BLaER1 (cell line): ENCODE results near the gene EIF4B.

Experiments
- H3K27ac ChIP-seq: shearing (Covaris generic); formaldehyde crosslinking; 2 replicates; pipeline ENCODE4 v1.8.1; 2022
- H3K27me3 ChIP-seq: shearing (Covaris generic); formaldehyde crosslinking; 2 replicates; pipeline ENCODE4 v1.8.1; 2022
- H3K36me3 ChIP-seq: shearing (Covaris generic); formaldehyde crosslinking; 2 replicates; pipeline ENCODE4 v1.8.1; 2022
- H3K4me1 ChIP-seq: shearing (Covaris generic); formaldehyde crosslinking; 2 replicates; pipeline ENCODE4 v1.8.1; 2022
- H3K4me2 ChIP-seq: shearing (Covaris generic); formaldehyde crosslinking; 2 replicates; pipeline ENCODE4 v1.8.1; 2022
- H3K4me3 ChIP-seq: shearing (Covaris generic); formaldehyde crosslinking; 2 replicates; pipeline ENCODE4 v1.8.1; 2022
- H3K9ac ChIP-seq: shearing (Covaris generic); formaldehyde crosslinking; 2 replicates; pipeline ENCODE4 v1.8.1; 2022
- H3K9me3 ChIP-seq: shearing (Covaris generic); formaldehyde crosslinking; 2 replicates; pipeline ENCODE4 v1.8.1; 2022
- H4K20me1 ChIP-seq: shearing (Covaris generic); formaldehyde crosslinking; 2 replicates; pipeline ENCODE4 v1.8.1; 2022
- Cebpa-rat ChIP-seq: shearing (Covaris generic); IDR thresholded peaks from 2 replicates; pipeline ENCODE4 v1.8.1; 2022

The EIF4B gene

DNA sequence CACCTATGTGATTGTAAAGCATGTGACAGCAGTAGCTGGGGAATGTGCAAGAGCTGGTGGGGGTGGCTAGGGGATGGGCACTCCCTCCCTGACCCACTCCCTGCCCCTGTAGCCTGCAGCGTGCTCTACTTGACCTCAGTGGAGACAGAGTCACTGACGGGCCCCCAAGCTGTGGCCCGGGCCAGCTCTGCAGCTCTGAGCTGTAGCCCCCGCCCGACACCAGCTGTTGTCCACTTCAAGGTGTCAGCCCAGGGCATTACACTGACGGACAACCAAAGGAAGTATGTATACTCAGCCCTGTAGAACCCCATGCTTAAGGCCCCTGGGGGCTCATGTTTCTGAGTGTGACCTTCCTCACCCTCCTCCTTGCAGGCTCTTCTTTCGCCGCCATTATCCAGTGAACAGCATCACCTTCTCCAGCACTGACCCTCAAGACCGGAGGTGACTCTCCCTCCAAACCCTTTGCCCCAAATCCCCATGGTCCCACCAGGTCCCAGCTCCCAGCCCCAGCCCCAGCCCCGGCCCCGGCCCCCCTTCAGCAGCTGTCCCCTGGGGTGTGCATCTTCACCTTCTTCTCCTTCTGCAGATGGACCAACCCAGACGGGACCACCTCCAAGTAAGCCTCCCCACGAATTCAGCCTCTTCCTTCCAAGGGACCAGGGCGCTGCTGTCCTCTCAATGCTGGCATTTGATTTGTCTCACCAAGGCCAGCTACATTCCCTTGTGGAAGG, 56.9 kb downstream of the EIF4B start:
- Histone ChIP-seq H3K36me3 (peaks cover 24% of the 10 kb centered on the region), H3K9ac (no peak overlapping the region), H3K9me3 (no peaks in the 10 kb centered on the region), H3K27me3 (no peaks in the 10 kb centered on the region), H4K20me1 (no peaks in the 10 kb centered on the region), H3K27ac (no peak overlapping the region), H3K4me1 (peaks cover 26% of the 10 kb centered on the region), H3K4me3 (no peak overlapping the region), H3K4me2 (peak overlapping the region; percentile 39; the same call in 1 of the 2 replicates)
- no peak for TF ChIP-seq Cebpa-rat

DNA sequence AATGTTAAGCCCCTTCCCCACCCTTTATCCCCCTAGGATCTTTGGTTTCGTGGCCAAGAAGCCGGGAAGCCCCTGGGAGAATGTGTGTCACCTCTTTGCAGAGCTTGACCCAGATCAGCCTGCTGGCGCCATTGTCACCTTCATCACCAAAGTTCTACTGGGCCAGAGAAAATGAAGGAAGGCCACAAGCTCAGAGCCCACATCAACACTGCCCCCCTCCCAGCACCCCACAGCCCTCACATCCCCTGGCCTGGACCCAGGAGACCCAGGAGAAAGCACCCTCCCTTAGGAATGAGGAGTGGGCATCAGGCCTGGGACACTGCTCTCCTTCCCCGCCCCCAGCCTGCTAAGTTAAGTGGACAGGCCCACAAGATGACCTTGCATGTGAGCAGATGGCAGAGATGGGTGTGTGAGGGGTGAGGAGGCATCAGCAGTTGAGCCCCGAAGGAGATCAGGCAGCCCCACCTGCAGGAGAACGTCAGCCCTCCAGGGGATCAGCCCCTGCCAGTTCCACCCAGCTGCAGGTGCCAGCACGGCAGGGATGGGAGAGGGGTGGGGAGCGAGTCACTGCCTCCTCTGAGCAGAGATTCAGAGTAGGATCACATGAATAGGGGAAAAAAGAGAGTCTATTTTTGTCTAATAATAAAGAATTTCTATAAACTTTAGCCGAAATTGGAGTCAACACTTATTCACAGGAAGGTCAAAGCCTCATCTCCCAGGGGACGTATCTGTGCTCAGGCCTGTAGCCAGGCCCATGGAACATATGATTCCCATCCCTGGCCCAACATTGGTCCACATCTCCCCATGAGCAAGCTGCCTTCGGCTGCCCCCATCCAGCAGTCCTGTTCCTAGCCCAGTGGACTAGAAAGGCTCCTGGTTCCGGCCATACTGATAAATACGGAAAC, 57.7 kb downstream of the EIF4B start:
- Histone ChIP-seq H3K9me3 (no peaks in the 10 kb centered on the region), H4K20me1 (no peaks in the 10 kb centered on the region), H3K36me3 (peaks cover 25% of the 10 kb centered on the region), H3K27ac (0 out of 2 replicates have a peak overlapping the region, but pooled peaks have one; percentile 22), H3K27me3 (no peaks in the 10 kb centered on the region), H3K4me2 (peak overlapping the region; percentile 39), H3K9ac (no peak overlapping the region), H3K4me1 (peaks cover 26% of the 10 kb centered on the region), H3K4me3 (no peak overlapping the region)
- TF ChIP-seq Cebpa-rat = no peak

GRCh38 chr12:53064613-53065436, 58.6 kb downstream of the EIF4B start:
- Histone ChIP-seq H3K9ac (no peak overlapping the region), H3K4me3 (no peak overlapping the region), H3K27ac (0 out of 2 replicates have a peak overlapping the region, but pooled peaks have one; percentile 22), H4K20me1 (no peaks in the 10 kb centered on the region), H3K9me3 (no peaks in the 10 kb centered on the region), H3K36me3 (peaks cover 31% of the 10 kb centered on the region), H3K4me1 (peaks cover 26% of the 10 kb centered on the region), H3K27me3 (no peaks in the 10 kb centered on the region), H3K4me2 (peak overlapping the region; percentile 39)
- no peak for TF ChIP-seq Cebpa-rat

GRCh38 chr12:53065470-53065869, 59.2 kb downstream of the EIF4B start:
- Histone ChIP-seq H3K27me3 (no peaks in the 10 kb centered on the region), H3K9ac (no peak overlapping the region), H3K4me2 (peak overlapping the region; percentile 67; the same call in 1 of the 2 replicates), H3K27ac (no peak overlapping the region), H3K4me1 (peaks cover 26% of the 10 kb centered on the region), H4K20me1 (no peaks in the 10 kb centered on the region), H3K4me3 (no peak overlapping the region), H3K36me3 (peaks cover 38% of the 10 kb centered on the region), H3K9me3 (no peaks in the 10 kb centered on the region)
- TF ChIP-seq Cebpa-rat = no peak

DNA sequence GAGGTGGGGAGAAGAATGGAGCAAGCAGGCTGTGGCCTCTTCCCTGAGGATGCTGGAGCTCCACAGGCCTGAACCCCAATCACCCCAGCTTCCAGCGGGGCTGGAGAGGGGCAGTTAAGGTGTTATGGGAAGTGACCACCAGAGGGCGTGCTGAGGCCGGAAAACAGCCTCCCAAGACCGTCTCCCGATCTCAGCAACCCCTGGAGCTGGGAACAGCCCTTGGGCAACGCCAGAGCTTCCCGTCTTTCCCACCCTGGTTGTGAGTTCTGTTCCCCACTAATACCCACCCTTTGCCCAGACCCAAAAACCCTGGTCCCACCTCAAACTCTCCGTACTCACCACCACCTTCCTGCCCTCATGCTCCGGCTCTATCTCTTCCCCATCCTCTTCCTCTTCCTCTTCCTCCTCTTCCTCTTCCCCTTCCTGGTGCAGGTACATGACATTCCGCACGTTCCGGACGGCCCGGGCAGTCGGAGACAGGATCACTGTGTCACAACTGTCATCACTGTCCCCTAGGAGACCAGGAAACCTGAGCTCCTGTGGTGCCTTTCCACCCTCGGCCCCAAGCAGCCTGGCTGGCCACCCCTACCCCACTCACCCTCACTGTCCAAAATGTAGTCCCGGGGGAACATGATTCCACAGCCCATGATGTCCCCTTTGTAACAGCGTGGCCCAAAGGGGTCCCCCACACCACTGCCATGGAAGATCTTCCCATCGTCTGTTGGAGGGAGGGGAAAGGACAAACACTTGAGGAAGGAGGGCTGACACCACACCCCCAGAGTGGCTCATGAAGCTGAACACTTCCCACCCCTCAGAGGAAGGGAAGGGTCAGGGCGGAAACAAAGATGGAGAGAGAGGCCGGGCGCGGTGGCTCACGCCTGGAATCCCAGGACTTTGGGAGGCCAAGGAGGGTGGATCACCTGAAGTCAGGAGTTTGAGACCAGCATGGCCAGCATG, 60.0 kb downstream of the EIF4B start:
- TF ChIP-seq Cebpa-rat = no peak
- Histone ChIP-seq H3K9ac (0 out of 2 replicates have a peak overlapping the region, but pooled peaks have one; percentile 32), H3K36me3 (peaks cover 46% of the 10 kb centered on the region), H3K9me3 (no peaks in the 10 kb centered on the region), H3K27ac (no peak overlapping the region), H3K4me2 (peak overlapping the region; percentile 67), H3K4me3 (peak overlapping the region; percentile 31; the same call in 1 of the 2 replicates), H3K27me3 (no peaks in the 10 kb centered on the region), H4K20me1 (no peaks in the 10 kb centered on the region), H3K4me1 (peaks cover 30% of the 10 kb centered on the region)

DNA sequence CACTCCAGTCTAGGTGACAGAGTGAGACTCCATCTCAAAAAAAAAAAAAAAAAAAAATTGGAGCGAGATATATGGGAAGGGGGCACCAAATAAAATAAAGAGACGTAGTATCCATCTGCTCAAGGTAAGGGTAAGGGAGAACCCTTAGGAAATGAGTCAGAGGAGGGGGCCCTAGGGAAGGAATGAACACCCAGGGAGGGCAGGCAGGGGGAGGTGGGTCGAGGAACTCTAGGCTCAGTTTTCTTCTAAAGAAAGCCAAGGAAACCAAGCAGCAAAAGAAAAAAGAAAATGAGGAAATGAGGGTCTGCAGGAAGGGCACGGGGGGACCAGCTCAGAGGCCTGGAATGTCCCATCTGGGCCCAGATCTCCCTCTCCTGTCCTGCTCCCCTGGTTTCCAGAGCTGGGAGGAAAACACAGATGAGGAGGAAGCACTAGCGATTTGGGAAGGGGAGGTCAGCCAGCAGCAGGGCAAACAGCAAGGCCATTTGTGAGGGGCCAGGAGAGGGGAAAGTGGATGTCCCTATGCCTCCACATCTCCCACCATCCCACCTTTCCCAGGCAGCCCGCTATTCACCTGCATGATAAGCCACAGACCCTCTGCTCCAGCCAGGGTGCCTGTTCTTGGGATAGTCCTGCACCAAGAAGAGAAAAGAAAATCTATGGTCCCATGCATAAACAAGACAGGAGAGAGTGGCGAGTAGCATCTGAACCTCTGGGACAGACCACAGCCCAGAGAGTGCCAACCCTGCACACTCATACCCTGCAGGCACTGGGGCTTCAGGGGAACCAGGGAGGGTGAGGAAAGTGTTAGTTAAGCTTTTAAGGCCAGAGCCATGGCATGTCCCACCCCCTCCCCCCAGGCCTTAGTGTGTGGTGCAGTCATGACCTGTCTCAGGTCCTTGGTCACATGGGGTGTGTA, 61.1 kb downstream of the EIF4B start:
- Histone ChIP-seq H3K36me3 (peaks cover 51% of the 10 kb centered on the region), H3K9ac (no peak overlapping the region), H3K4me3 (no peak overlapping the region), H4K20me1 (no peaks in the 10 kb centered on the region), H3K9me3 (no peaks in the 10 kb centered on the region), H3K27ac (no peak overlapping the region), H3K27me3 (no peaks in the 10 kb centered on the region), H3K4me1 (peaks cover 41% of the 10 kb centered on the region), H3K4me2 (no peak overlapping the region)
- no peak for TF ChIP-seq Cebpa-rat

DNA sequence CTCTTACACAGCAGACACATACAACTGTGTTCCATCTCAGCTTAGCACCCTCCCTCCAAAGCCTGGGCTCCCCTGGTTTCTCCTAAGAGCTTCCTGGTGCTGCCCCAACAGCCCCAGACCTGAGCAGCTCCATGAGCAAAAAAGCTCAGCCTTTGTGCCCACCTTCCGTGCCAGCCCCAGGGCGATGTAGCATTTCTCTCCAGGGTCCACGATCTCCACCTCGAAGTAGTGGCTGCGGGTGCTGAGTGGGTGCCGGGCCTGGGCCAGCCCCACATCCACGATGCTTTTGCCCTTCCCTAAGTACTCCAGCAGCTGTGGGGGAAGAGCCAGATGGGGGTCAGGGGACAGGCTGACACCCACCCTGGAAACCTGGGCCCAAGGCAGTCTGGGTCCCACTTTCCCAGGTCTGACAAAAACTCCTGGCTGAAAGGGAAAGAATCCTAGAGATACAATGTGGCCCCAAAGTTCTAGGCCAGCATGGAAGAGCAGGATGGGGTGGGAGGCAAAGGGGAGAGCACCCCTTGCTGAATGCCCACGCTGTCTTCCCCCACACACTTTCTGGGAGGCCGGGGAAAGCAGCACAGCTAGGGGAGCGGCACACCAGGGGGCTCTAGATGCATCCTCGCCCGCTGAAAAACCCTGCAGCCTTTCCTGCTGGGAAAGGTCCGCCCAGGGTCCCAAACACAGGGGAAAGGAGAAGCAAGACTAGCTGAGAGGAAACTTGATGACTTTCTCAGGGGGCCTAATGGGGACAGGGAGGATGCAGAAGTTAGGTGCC, 61.9 kb downstream of the EIF4B start:
- no peaks in the 10 kb centered on the region for H3K9me3 ChIP-seq
- no peak overlapping the region for H3K27ac ChIP-seq
- no peaks in the 10 kb centered on the region for H3K27me3 ChIP-seq
- H3K36me3 ChIP-seq = peaks cover 51% of the 10 kb centered on the region
- H3K4me1 ChIP-seq = peaks cover 48% of the 10 kb centered on the region
- no peaks in the 10 kb centered on the region for H4K20me1 ChIP-seq
- no peak overlapping the region for H3K9ac ChIP-seq
- no peak for TF ChIP-seq Cebpa-rat
- no peak overlapping the region for H3K4me3 ChIP-seq
- no peak overlapping the region for H3K4me2 ChIP-seq
